GM19240 (cell line): ENCODE results near the gene SYNPO.

Experiments used
- DNase-seq: peaks from one replicate; pipeline ENCODE4 v3.0.0; 2011; ENCODE audit warnings: low spot score; ENCODE audit not compliant: insufficient read length

Gene SYNPO

DNA sequence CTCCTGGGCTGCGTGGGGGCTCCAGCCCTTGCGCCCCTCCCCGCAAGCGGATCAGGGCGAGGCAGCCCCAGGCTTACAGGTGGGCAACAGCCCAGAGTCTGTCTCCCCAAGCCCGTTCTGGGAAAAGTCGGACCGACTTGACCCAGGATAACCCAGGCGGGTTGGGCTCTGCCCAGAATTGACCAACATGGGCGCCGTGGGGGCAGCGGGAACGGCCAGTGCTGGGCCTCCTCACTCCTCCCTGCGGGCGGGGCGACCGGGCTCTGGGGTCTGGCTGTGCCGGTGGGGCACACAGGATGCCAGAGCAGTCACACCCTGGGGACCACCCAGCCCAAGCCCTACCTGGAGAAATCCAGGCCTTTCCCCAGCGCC is 15.3 kb upstream of the SYNPO start:
- no peak for DNase-seq

DNA sequence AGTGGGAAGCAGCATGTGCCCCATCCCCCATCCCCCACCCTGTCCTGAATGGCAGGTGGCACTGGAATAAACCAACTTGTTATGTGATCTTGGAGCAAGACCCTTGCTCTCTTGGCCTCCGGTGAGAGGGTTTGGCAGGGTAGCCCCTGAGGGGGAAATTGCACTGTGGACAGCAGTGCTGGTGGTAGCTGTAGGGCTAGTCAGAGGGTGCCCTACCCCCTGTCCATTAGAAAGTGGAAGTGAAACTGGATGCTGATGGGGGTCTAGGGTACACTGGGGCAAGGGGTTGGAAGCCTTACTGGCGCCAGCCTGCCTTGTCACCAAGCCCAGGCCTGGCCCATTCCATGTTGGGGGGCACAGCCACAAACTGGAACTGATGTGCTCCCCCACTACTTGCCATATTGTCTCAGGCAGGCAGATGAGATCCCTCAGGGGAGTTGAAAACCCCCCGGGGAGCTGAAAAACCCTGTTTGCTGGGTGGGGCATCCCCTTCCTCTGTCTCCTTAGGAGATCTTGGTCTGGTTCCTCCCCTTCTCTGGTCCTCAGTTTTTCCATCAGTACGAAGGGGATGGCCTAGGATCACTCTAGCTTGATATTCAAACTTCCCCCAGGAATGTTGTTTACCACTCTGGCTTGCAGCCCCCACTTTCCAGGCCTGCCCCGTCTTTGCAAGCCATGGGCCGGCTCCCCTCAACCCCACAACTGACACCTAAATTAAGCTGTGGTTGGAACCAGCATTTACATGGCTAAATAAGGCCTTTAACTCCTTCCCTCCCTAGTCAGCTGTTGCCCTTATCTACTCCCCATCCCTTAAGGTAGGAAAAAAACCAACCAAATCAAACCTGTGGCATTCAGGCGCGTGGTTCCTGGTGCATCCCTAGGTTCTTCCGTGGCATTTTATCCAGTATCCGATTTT is 14.4 kb upstream of the SYNPO start:
- peak; percentile 61 for DNase-seq

DNA sequence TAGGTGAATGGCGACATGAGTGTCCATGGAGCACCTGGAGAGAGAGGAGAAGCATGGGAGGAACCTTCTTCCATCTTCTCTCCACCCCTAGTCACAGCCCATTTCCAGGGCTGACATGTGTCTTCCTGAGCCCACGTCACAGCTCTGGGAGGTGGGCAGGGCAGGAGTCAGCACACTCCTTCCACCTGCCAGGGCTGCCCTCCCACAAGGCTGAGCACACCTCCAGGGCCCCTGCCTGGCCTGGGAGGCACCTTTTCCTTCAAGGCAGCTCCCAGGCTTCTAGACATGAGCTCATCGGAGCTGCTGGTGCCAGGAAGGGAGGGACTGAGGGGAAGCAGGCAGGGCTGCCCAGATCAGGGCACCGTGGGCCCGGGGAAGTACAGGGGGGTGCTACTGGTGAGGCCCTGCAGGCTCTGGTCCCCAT is 13.6 kb upstream of the SYNPO start:
- no peak for DNase-seq

DNA sequence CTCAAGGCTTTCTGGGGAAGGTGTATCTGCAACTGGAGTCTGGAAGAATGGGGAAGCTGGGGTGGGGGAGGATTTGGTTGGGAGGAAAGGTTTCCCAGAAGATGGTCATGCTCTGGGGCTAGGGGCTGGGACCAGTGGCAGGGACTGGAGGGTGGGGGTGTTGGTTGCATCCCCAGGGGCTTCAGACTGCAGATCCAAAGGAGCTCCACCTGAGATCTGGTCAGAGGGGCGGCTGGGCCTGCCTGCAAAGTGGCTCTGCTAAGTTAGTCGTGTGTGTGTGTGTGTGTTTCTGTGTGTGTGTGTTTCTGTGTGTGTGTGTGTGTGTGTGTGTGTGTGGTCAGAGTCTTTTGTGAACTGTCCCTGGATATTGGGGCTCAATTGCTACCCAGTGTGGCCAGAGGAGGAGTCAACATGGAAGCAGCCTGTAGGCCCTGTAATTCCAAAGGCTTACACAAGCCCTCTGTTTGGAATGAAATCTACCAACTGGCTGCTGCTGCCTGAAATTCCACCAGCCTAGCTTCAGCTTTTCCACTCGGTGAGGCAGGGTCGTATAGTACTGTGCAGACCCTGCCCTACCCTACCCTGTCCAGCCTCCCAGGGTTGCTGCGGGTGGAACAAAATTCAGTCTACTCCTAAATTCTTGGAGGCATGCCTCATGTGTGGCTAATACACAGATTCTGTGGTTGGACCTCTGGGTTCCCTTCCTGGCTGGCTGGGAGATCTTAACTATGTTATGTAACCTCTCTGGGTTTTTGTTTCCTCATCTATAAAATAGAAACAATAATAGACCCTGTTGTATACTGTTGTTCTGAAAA is 12.5 kb upstream of the SYNPO start:
- no peak for DNase-seq

DNA sequence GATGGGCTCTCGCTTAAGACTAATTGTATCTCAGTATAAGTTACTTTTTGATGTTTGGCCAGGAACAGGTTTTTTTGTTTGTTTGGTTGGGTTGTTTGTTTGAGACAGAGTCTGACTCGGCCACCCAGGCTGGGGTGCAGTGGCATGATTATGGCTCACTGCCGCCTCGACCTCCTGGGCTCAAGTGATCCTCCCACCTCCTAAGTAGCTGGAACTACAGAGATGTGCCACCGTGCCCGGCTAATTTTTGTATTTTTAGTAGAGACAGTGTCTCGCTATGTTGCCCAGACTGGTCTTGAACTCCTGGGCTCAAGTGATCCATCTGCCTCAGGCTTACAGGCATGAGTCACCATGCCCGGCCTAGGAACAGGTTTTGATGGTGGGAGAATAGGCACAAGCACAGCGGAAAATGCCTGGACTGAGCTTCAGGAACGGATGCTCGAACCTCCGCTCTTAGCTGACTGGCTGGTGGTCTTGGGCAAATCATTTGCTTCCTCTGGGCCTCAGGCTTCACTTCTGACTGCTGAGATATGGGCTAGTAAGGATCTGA is 11.4 kb upstream of the SYNPO start:
- DNase-seq = no peak

DNA sequence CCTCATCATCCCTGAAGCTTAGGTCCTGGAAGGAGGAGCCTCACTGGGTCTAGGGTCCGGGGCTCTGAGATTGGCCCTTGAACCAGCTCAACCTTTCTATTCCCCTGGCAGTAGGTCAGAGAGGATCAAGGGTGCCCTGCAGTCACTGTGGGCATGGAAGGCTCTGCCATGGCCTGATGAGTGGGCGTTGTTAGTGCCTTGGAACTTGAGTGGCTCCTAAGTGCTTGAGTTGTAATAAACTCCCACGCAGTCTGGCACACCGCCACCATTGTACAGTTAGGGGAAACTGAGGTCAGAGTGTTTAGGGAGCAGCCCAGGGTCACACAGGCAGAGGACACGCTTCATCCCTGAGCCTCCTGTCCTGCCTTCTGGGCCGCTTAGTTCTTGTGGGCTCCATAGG is 10.4 kb upstream of the SYNPO start:
- DNase-seq = no peak

DNA sequence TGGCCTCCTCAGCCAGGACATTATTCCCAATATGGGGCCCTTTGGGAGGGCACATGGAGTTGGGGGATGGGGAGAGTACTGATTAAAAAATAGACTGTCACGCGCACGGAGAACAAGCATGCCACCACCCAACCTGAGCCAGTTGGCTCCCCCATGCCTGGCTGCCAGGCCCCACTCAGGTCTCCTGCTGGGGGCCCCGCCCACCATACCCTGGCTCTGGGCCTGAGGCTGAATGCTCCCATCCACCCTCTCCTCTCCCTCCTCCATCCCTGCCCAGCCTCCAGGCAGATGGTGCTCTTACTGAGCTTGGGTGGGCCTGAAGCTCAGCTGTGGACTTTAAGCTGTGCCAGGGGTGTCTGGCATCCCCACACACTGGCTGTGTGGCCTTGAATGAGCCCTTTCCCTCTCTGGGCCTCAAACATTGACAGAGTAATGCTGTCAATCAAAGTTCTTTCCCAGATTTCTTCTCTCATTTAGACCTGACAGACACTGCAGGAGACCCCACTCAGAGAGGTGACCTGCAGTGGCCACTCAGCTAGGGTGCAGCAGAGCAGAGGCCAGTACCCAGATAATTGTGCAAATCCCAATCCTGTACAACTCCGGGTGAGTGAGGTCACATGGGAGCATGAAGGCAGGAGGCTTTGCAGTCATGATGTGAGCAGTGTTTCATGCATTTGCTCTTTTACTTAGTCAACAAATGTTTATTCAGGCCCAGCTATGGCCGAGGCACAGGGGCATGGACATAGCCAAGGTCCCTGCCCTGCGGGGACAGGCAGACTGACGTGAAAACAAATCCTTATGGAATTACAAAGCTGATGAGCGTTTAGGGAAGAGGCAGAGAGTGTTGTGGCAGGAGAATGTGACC is 9.8 kb upstream of the SYNPO start:
- no peak for DNase-seq

DNA sequence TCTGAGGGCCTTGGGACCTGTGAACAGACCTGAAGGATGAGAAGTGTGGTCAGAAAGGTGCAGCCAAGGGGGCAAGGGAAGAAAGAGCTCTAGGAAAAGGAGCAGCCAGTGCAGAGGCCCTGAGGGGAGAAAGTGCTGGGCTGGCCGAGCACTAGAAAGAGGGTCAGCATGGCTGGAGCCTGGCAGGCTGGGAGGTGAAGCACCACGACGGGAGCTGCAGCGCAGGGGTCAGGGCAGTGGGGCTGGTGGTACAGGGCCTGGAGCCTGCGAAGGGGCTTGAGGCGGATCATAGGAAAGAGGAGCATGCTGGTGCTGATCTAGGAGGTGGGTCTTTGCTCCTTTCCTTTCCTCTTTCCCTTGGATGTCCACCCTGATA is 9.1 kb upstream of the SYNPO start:
- DNase-seq = no peak

DNA sequence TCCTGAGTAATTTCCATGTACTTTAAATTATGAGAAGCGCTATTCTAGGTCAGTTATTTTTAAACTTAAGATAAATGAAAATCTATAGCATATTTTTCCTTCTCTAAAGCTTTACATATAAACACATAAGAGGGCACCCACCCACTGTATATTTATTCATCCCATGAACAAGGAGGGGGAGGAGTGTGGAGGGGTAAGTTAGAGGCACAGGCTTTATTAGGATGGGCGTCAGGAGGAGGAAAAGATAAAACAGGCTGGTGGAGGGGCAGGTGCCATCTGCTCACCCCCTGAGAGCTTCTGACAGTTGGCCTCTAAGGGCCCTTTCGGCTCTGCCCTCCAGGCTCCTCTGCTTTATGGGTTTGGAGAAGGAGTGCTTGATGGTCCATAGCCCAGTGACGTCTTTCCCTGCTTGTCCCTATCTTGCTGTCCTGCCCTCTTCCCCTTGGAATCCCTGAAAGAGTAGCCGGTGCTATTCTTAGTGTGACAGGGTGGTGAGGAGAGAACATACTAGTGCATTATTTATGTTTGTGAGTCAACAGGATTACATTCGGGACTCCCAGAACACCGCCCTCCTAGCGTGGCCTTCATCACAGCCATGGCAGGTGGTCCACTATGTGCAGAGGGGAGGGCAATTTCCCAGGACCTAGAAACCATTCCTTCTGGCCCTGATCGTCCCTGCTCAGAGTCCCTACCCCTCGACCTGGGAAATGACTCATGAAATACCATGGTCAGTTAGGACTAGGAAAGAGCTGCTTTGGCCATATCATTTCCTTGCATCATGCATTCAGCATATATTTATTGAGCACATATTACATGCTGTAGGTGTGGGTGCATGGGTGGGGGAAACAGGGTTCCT is 7.9 kb upstream of the SYNPO start:
- DNase-seq = no peak

DNA sequence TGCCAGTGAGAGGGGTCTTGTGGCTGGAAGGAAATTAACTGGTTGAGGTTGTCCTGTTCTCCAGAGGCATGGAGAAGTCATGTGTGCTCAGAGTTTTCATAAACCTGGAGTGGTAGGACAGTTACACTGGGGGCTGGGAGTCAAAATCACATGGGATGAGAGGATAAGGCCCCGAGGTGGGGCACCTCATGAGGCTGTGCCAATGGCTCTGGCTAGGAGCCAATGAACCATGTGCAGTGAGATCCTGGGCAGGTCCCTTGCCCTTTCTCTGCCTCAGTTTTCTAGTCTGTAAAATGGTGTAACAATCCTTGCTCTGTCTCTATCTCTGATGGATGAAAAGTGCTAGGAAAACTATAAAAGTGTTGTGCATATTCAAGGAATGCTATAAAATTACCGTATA is 7.0 kb upstream of the SYNPO start:
- DNase-seq = no peak

DNA sequence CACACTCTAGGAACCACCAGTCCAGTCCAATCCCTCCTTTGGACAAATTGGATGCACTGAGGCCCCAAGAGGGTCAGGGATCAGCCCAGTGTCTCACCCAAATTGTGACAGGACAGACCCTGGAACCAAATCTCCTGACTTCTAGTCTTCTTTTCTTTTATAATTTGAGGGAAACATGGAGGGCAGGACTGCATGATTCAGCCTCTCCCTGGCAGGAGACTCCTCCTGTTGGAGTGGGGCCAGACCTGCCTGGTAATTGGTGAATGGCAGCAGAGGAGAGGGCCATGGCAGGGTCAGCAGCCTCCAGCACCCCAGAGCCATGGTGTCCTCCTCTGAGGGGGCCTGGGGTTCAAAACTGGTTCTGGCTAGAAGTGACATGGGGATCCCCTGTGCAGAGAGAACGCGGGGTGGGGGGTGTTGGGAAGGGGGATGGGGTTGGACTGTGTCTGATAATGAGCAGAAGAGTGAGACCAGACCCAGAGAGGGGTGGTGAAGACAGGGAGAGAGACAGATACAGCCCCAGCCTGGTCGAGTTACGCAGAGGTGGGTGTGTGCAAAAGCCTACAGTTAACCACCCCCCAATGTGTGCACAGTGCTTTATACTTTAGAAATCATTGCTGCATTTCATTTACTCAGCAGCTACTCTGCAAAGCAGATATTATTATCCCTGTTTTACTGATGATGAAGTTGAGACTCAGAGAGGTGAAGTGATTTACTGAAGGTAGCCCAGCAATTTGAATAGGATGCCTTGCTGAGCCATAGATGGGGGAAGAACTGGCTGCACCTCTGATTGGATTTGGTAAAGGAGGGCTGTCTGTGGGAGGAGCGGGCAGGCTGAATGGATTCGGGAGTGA is 3.8 kb upstream of the SYNPO start:
- no peak for DNase-seq

DNA sequence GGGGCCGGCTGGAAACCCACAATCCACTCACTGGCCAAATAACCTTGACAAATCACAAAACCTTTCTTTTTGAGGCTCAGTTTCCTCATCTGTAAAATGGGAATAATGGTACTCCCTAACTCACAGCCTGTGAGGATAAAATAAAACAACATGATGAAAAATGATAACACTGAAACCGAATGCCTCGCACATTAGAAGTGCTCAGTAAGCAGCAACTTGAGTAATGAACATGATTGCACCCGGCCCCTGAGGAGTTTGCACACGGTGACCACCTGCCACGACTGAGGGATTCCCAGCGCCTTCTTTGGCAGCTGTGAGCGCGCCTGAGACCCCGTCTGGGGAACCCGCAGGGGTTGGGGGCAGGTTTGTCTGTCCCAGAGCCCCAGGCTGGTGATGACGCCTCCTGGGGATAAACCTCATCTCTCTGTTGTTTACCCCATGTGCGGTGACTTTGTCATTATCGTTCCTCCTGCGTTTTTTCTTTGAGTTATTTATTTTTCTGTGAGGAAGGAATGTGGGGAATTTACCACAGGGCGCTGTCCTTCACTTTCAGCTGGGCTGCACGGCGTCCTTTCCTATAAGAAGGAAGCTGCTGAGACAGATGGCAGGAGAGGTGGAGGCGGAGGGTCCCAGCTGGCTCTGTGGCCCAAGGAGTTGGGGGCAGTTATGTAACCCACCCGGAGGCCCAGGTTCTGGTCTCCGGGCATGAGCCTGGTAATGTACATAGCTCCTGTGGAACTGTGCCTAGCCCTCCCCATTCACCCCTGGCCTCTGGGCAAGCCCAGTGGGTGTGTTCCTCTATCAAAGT is 3.0 kb upstream of the SYNPO start:
- no peak for DNase-seq

DNA sequence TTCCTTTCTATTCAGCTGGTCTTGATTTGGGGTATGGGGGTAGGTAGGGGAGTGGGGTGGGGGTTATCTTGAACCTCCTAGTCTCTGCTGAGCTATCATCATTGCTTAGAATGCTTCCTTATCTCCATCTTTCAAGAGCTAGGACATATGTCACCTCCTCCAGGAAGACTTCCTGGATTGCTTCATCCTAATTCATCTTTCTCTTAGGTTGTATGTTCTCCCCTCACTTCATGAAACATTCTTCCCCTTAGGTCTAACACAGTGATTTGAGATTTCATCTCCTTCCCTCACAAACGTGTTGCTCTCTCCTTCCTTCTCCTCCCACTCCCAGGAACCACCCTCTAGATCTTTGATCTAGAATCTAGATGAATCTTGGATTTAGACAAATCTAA is 2.4 kb upstream of the SYNPO start:
- no peak for DNase-seq

DNA sequence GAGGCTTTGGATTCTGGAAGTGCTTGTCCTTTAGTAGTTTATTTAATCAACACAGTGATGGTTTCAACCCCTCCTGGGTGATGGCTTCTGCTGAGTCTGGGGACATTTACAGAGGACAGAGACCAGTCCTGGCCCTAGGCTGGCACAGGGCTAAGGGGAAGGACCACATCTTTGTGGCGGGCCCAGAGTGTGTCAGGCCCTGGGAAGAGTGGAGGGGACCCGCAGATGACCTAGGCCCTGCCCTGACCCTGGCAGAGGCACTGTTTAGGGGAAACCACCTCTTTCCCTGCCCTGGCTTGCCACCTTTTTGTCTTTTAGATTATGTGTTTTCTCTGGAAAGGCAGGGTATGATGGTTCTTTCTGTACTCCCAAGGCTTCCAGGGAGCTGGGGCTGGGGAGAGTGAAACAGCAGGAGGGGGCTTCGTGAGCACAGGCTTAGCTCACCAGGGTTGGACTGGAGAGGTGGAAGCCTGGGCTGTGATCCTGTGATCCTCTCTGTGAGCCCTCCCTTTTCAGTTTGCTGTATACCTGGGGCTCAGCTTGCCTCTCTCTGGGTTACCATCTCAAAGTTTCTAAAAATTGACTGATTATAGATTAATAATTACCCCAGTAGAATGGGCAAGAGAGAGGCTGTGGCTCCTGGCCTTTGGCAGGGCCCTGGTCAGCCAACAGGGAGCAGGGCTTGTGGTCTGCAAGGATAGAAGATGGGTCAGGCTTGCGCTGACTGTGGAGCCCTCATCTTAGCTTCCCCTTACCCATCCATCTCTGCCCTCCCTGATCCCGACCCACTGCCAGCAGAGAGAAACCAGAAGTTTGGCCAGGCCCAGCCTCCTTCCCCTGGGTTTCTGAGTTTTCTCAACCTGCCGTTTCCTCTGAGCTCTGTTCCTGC is 1.7 kb upstream of the SYNPO start:
- no peak for DNase-seq

DNA sequence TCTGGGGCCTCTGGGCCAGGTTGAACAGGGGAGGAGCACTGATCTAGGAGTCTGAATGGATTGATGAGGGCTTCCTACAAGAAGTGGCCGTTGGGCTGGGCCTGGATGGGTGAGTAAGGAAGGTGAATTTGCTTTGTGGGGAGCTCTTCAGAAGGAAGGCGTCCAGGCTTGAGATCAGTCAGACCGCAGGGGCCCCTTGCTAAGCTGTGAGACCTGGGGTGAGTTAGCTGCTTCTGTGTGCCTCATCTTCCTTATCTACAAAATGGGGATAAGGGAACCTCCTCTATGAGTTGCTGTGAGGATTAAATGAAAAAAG is 1.1 kb upstream of the SYNPO start:
- DNase-seq = no peak

DNA sequence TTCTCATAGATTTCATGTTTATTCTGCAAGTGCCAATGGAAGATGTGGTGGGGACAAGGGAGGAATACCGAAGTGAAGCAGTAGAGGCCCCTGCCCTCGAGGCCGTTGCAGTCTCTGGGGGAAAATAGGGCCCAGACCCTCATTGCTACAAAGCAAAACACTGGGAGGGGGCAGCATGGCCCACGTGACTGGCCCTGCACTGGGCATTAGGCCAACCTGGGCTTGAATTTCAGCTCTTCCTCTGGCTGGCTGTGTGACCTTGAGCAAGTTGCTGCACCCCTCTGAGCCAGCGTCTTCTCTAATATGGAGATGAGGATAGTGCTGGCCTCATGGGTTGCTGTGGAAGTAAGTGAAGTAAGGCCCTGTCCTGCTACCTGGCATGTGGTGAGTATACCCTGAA is 709 bp upstream of the SYNPO start:
- no peak for DNase-seq

DNA sequence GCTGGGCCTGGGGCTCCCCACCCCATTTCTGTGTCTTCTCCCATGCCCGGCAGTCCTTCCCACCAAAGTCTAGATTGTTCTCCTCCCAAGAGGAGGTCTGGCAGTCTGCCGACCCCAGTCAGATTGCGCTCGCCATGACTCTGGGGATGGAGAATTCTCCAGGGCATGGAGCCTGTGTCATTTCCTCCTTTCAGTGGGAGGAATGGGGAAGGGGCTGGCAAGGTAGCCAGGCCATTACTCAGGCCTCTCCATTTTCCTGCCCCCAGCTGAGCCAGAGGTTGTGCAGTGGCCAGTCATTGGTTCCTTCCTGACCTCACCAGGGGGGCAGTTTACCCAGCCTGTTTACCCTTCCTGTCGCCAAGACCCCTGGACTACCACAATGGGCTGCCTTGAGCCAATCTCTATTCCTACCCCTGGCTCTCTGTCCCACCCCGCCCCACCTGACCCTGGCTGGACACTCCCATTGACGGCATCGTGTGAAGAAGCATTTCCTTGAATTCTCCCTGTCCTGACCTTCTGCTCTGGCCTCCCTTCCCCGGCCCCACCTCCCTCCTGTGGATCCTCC is 628 bp downstream of the SYNPO start:
- no peak for DNase-seq
